Measurements from ENCODE around the gene BCOR. TPM values are rescaled to one million over a fixed set of nuclear protein-coding genes. Genes with fewer than 3 reads are reported as not detected.

BCOR gene
- total and polyA plus RNA-seq, 9 of the 15 experiments (the other 6 are each of a cell fraction or from before 2014, with no cell fraction given), result 27.5 to 113 (median 37.6) TPM

GRCh38 chrX:40013266-40014195 lies 84.2 kb downstream of the BCOR start (continued):
- no peak for TF ChIP-seq SIN3B (IDR thresholded peaks at IDR 0.05; ENCODE audit: low read depth)
- TF ChIP-seq MEF2A (IDR thresholded peaks at IDR 0.05; ENCODE audit: control insufficient read depth, low read depth, low read length), result peak; percentile 90
- TF ChIP-seq RB1 (IDR thresholded peaks at IDR 0.05; ENCODE audit: low read depth), result peak; percentile 27; the same call in 1 of the 2 replicates
- TF ChIP-seq ZNF79 (CRISPR knock-in tag; IDR thresholded peaks at IDR 0.05; ENCODE audit: low read depth), result no peak
- no peak for TF ChIP-seq ZNF324 (CRISPR knock-in tag; IDR thresholded peaks at IDR 0.05)
- no peak for TF ChIP-seq ZNF239 (CRISPR knock-in tag; IDR thresholded peaks at IDR 0.05)
- no peak for TF ChIP-seq ETV5 (CRISPR knock-in tag; IDR thresholded peaks at IDR 0.05; ENCODE audit: low read depth)
- TF ChIP-seq SETDB1 (IDR thresholded peaks at IDR 0.05; ENCODE audit: low read length), result no peak
- TF ChIP-seq HLTF (IDR thresholded peaks at IDR 0.05), result no peak
- no peak for TF ChIP-seq FUS (optimal IDR thresholded peaks at IDR 0.05; ENCODE audit: low read depth, low read length)
- no peak for TF ChIP-seq BCOR (IDR thresholded peaks at IDR 0.05)
- no peak for TF ChIP-seq ZNF232 (CRISPR knock-in tag; IDR thresholded peaks at IDR 0.05)
- TF ChIP-seq IFI16 (CRISPR knock-in tag; IDR thresholded peaks at IDR 0.05), result no peak
- TF ChIP-seq ZNF175 (CRISPR knock-in tag; IDR thresholded peaks at IDR 0.05; ENCODE audit: low read depth), result no peak
- no peak for TF ChIP-seq NFRKB (IDR thresholded peaks at IDR 0.05; ENCODE audit: low read depth)
- TF ChIP-seq SAFB (IDR thresholded peaks at IDR 0.05; ENCODE audit: borderline replicate concordance, low read depth, low read length), result peak; percentile 50; the same call in 1 of the 2 replicates
- TF ChIP-seq FOXM1 (IDR thresholded peaks at IDR 0.05; ENCODE audit: low read depth), result no peak
- no peak for TF ChIP-seq FOXM1 (CRISPR knock-in tag; IDR thresholded peaks at IDR 0.05; ENCODE audit: low read depth)
- TF ChIP-seq ZNF512 (tag; IDR thresholded peaks at IDR 0.05), result no peak
- no peak for TF ChIP-seq MXI1 (IDR thresholded peaks at IDR 0.05; ENCODE audit: low read depth, low read length)
- no peak for TF ChIP-seq ZNF589 (CRISPR knock-in tag; IDR thresholded peaks at IDR 0.05; ENCODE audit: low read depth)
- TF ChIP-seq ZNF583 (CRISPR knock-in tag; IDR thresholded peaks at IDR 0.05), result no peak
- no peak for TF ChIP-seq MCM7 (IDR thresholded peaks at IDR 0.05)
- TF ChIP-seq ELK3 (CRISPR knock-in tag; IDR thresholded peaks at IDR 0.05), result no peak
- TF ChIP-seq ZBTB5 (IDR thresholded peaks at IDR 0.05), result no peak
- TF ChIP-seq E2F1 (CRISPR knock-in tag; IDR thresholded peaks at IDR 0.05), result no peak
